ENCODE data around the gene SLX4IP. TPM values are rescaled to one million over a fixed set of nuclear protein-coding genes. Genes with fewer than 3 reads are reported as not detected.

Gene SLX4IP
- total RNA-seq, 6 experiments from 2014 or later = 4.1 to 4.8 (median 4.5) TPM

DNA sequence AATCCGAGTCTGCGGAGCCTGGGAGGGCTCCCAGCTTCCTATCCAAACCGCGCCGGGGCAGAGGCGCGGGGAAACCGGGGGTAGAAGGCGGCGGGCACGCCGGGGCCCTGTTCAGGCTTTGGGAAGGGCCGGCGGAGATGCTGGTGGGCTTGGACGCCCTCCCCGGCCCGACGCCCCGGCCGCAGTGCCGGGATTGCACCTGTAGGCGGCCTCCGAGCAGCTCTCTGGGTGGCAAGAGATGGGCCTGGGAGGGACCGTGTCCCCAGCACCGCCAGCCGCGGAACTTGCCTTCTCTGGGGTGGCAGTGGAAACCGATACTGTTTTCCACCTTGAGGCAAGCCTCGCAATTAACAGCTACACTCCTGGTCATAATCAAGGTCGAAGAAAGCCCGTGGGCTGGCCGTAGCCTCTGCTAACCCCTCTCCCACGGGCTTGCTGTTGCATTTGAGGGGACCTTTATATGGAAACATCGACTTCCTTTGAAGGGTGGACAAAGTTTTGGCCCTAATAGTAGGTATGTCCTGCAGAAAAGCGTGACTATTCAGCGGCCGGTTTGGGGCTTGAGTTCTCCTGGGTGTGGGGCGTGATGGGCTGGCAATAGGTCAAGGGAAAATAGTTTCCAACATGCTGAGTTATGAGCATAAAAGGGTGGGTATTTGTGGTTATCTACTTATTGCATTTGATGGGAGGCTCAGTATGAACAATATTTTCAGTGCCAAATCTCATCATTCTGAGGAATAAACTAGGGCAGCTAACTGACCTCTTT is 239.8 kb downstream of the SLX4IP start:
- peak; percentile 42 for DNase-seq
- Mint-ChIP-seq H3K4me3 (peak overlapping the region; percentile 79), H3K4me1 (ENCODE audit: low read depth) (peaks cover 14% of the 10 kb centered on the region), H3K36me3 (ENCODE audit: low read depth) (no peaks in the 10 kb centered on the region), H3K27ac (no peak overlapping the region; the same call in 1 of the 2 replicates), H3K9me3 (no peaks in the 10 kb centered on the region), H3K27me3 (ENCODE audit: insufficient read depth) (peaks cover 12% of the 10 kb centered on the region)
- TF ChIP-seq, protein P1, sequence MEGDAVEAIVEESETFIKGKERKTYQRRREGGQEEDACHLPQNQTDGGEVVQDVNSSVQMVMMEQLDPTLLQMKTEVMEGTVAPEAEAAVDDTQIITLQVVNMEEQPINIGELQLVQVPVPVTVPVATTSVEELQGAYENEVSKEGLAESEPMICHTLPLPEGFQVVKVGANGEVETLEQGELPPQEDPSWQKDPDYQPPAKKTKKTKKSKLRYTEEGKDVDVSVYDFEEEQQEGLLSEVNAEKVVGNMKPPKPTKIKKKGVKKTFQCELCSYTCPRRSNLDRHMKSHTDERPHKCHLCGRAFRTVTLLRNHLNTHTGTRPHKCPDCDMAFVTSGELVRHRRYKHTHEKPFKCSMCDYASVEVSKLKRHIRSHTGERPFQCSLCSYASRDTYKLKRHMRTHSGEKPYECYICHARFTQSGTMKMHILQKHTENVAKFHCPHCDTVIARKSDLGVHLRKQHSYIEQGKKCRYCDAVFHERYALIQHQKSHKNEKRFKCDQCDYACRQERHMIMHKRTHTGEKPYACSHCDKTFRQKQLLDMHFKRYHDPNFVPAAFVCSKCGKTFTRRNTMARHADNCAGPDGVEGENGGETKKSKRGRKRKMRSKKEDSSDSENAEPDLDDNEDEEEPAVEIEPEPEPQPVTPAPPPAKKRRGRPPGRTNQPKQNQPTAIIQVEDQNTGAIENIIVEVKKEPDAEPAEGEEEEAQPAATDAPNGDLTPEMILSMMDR (IDR thresholded peaks at IDR 0.05) = peak; percentile 85

DNA sequence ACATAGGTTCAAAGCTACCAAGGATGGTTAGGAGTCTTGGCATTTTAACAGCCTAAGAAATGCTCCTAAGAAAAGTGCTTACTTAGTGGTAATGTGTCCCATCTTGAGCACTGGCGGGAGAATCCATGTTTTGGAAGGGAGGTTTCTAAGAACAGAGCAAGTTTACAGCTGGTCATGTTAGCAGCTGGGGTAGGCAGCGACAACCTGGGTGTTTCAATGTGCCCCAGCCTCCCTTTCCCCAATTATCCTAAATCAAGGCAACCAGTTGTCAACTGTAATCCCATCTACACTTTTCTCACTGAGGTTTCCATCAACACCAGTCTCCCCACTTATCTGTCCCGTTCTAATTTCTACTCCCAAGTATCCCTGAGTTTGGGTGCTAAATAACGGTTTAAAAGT is 240.3 kb downstream of the SLX4IP start:
- H3K4me3 Mint-ChIP-seq = peak overlapping the region; percentile 79
- no peak for DNase-seq
- H3K27ac Mint-ChIP-seq = no peak overlapping the region; the same call in 1 of the 2 replicates
- H3K27me3 Mint-ChIP-seq (ENCODE audit: insufficient read depth) = peaks cover 12% of the 10 kb centered on the region
- H3K4me1 Mint-ChIP-seq (ENCODE audit: low read depth) = peaks cover 14% of the 10 kb centered on the region
- H3K36me3 Mint-ChIP-seq (ENCODE audit: low read depth) = no peaks in the 10 kb centered on the region
- H3K9me3 Mint-ChIP-seq = peaks cover 3% of the 10 kb centered on the region; the same call in 1 of the 2 replicates
- TF ChIP-seq, protein P1 (IDR thresholded peaks at IDR 0.05) = no peak

DNA sequence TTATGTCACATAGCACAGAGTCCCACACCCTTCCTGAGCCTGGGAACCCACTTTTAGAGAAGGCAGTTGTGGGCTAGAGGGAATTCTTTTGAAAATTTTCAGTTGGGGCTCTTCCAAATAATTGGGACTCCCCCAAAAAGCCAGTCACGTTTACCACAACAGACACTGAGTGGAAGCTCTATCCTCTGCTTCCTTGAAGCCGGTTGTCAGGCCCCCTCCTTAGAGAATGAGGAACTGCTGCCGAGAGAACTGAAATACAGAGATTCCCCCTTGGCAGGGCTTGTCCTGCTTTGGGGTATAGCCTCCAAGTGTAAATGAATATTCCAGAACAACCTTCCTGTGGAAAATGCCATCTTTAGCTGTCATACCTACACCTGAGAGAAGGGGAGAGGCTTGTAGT is 241.4 kb downstream of the SLX4IP start:
- peaks cover 11% of the 10 kb centered on the region for H3K4me1 Mint-ChIP-seq (ENCODE audit: low read depth)
- TF ChIP-seq, protein P1 (IDR thresholded peaks at IDR 0.05) = no peak
- H3K27ac Mint-ChIP-seq = no peak overlapping the region
- H3K36me3 Mint-ChIP-seq (ENCODE audit: low read depth) = no peaks in the 10 kb centered on the region
- no peak overlapping the region for H3K4me3 Mint-ChIP-seq
- H3K27me3 Mint-ChIP-seq (ENCODE audit: insufficient read depth) = peaks cover 12% of the 10 kb centered on the region
- peaks cover 4% of the 10 kb centered on the region; the same call in 1 of the 2 replicates for H3K9me3 Mint-ChIP-seq
- DNase-seq = no peak

Small RNA genes within 50 kb of the gene (microRNA-seq; reads per million reads assigned to microRNA genes)
- not detected for gene MIR6870

Other genes starting within 250 kb of the SLX4IP start
- gene SNAP25, start 216.5 kb upstream of the SLX4IP start, total RNA-seq (2021; fragmentation: NEBNext Ultra II Directional; extraction: Animal tissue kit (Norgen Biotek cat#: 25700)) = under 1 TPM in 1 of 6 experiments, not detected in 5; 0.10 TPM
- 10 to 100 TPM in 1 of 6 experiments, 1 to 10 TPM in 5; 6.0 to 10.0 (median 8.0) TPM for gene MKKS, start 1.1 kb upstream of the SLX4IP start, total RNA-seq (2021; fragmentation: NEBNext Ultra II Directional; extraction: Animal tissue kit (Norgen Biotek cat#: 25700))
- gene JAG1, start 238.7 kb downstream of the SLX4IP start, total RNA-seq (2021; fragmentation: NEBNext Ultra II Directional; extraction: Animal tissue kit (Norgen Biotek cat#: 25700)) = 1 to 10 TPM; 3.0 to 9.3 (median 8.2) TPM

Measured in HFFc6 (cell line).